Stimulated activated CD4-positive, alpha-beta T cell treated with anti-CD3 and anti-CD28 coated beads, TNF-alpha, amount 100 ng/mL, for 4 hours (primary cell): ENCODE results near the gene COX5A.

Experiments
- DNase-seq, 3 experiments: peaks; one replicate each; pipeline ENCODE4 v3.0.0-alpha.2; 2020; ENCODE audit warnings: low read depth in 3 of 3

COX5A gene

GRCh38 chr15:74873036-74873755 is 64.7 kb downstream of the COX5A start, which contains the start of gene SCAMP2:
TSS of gene SCAMP2 (minus strand) at chr15:74873365. CDS start at chr15:74873255, 110 bp downstream.
- peak; percentile 73 to 82 (median 82) for DNase-seq

- DNase-seq, result no peak
Observed at GRCh38 chr15:74872702-74873035, 65.2 kb downstream of the COX5A start.

- no peak for DNase-seq
Observed at GRCh38 chr15:74870436-74871215, 67.2 kb downstream of the COX5A start.
